GM21515 (cell line): ENCODE data around the gene AUH.
"Not testable (repeated sequence)": the region's sequence is repeated elsewhere in the genome, so short reads cannot be mapped to it uniquely, and the experiment has no call there.

Experiments
- ATAC-seq: cut with Tn5 transposase; IDR thresholded peaks from one replicate; pipeline ENCODE4 v1.9.1; 2021; ENCODE audit not compliant: unreplicated experiment

AUH gene, protein sequence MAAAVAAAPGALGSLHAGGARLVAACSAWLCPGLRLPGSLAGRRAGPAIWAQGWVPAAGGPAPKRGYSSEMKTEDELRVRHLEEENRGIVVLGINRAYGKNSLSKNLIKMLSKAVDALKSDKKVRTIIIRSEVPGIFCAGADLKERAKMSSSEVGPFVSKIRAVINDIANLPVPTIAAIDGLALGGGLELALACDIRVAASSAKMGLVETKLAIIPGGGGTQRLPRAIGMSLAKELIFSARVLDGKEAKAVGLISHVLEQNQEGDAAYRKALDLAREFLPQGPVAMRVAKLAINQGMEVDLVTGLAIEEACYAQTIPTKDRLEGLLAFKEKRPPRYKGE

DNA sequence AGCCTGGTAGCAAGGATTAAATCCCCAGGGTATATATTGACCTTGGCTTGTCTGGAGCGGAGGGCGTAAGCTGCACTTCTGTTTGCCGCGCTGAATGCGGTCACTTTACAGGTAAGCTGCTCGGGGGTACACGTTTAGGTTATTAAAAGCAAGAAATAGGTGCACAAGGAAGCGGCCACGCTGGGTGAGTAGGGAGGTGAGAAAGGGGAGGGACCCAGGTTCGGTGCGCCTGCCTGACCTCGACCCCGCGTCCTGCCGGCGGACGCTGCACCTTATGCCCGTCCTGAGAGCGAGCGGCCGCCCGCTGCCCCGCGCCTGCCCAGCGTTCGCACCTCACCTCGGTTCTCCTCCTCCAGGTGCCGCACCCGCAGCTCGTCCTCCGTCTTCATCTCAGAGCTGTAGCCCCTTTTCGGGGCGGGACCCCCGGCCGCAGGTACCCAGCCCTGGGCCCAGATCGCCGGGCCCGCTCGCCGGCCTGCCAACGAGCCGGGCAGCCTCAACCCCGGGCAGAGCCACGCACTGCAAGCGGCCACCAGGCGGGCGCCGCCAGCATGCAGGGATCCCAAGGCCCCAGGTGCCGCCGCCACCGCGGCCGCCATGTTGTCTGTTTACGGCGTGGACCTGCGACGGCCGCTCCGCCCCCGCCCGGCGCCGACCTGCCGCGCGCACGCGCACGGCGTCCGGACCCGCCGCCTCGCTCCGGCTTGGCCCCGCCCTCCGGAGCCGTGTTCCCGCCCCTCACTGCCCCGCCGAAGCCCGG, at the start of gene AUH:
Gene AUH (minus strand): TSS at position 628 of the 760 bp plus-strand sequence. CDS start 29 bp downstream, at position 599.
- ATAC-seq: peak; percentile 77

DNA sequence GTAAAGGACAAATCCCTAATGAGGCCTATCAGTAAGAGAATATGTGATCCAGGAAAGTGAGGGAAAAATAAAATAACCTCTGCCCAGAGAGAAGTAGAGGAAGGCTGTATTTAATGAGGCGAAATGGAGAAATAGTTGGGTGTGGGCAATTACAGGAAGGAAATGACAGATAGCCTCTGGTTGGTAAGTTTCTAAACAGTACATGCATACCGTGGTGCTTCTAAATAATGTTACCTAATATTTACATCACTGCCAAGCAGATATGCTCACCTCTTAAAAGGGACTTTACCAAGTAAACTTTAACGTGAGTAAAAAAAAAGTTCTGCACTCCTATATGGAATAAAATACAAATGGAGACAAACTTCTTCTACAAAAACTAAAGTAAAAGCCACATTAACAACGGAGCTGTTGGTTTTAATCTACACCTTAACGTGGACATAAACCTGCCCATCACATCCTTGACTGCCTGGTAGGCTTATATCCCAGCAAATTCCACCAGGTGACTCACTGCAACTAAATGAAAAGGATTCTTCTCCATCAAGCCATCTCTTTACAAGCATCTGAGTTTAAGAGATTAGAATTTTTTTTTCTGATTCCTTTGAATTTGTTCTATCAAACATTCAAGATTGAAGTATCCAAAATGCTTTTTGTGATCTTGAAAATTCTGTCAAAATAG, 49.5 kb upstream of the AUH start:
- ATAC-seq: no peak

DNA sequence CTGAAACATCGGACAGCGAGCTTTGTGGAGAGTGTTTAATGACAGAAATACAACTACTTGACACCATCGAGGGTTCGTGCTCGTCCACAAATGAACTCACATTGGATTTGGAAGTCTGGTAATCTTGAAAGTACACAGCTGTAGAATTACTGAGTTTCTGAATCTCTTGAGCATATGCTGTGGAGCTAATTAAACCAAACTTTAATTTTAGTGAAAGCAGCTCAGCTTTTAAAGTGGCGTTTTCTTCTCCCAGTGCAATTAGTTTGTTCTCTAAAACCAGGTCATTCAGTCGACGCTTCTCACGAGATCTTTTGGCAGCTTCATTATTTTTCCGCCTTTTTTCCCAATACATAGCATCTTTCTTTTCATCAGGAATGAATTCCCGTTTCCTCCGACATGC, 48.4 kb upstream of the AUH start:
- ATAC-seq: no peak

DNA sequence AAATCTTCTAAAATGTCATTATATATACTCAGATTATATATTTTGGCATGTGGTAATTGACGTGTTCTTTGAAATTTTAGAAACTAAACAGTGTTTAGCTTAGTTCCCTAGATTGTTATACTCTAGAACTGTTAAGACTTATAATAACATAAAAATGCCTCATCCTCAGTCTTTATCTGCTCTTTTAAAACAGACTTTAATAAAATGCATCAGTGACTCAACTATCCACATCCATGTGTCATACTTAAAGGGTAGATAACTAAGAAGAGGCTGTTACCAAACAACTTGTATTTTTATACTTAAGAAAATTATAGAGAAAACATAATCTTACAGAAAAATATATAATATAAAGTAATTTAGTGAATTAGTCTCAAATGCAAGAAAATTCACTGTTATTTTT, 46.8 kb upstream of the AUH start:
- no peak for ATAC-seq

DNA sequence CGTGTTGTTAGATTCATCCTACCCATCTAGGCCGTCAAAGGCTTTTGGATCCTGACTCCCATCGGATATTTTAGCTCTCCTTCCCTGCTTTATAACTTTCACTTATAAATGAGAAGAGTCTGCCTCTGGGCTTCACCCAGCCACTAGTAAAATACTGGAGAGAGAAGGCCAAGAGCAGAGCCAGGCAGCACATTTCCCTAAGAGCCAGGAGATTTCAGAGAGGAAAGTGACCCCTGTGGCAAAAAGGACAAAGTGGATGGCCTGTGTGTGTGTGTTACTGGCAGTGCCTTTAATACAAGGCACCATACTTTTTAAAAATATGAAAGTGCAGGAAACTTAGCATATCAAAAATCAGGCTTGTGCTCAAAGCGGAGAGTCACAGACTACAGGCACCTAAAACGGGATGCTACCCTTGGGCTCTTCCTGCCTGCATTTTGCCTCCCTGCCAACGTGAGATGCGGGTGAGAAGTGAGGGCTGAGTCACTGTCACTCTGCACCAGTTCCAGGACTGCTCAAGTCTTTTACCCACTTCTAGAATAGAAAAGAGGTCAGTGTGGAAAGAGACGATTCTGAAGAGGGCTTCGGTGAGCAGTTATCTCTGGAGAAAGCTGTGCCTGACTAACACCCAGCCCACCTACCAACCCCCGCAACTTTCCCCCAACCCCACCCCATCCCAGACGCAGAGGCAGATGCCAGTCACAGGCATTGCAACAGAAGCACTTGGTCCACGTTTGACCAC, 46.0 kb upstream of the AUH start:
- no peak for ATAC-seq

DNA sequence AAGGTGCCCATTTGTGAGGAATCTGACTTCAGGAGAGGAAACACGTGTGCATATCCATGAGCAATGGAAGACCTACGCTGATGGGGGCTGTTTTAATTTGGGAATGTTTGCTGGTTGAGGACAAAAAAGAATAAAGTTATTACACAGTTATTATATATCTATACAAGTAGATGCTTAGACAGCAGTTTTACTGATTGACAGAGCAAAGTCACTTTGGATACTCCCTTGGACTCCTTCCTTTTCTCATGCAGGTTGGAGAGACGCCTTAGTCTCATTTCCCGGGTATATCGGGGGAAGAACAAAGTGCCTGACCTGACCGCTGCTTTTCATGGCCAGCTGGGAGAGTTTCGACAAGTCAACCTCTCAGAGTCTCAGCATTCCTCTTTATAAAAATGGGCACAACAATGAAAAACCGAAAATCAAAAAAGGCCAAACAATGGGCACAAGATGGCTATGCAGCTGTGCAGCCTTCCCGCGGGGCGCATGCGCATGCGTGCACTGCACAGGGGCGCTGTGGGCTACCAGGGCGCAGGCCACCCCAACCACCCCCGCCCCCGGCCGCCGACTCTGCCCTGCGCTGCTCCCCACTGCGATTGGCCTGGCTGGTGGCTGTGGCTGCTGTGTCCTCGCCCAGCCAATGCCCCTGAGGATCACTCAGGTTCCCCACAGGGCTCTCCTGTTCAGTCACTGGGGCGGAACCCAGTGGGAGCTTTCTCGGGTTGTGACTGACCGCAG, 43.8 kb upstream of the AUH start:
- ATAC-seq: no peak

DNA sequence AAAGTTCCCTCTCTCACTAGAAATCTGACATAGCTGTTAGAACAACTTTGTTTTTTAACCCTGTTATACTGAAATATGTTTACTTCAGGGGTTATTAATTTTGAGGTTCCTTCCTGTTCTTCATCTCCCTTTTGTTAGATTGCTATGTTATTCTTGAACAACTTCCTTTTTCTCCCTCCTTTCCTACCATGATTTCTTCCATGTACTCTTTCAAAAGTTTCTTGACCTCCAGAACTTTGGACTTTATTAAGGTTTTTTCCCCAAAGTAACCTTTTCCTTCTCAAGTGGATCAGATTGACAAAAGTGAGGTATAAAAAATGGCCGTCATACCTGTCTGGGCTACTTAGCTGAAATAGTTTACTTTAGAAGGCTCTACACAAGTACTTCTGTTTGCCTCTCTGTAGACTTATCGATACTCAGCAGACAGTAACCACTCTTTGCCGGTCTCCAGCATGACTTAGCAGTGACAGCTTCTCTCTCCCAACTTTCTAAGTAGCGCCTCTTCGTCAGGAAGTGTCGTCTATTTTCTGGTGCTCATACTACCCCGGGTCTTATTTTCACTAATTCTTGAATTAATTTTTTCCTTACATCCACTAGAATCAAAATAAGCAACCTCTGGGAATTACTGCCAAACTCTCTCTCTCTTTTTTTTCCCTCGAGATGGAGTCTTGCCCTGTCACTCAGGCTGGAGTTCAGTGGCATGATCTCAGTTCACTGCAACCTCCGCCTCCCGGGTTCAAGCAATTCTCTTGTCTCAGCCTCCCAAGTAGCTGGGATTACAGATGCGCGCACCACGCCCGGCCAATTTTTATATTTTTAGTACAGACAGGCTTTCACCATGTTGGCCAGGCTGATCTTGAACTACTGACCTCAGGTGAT, 42.2 kb upstream of the AUH start:
- no peak for ATAC-seq

DNA sequence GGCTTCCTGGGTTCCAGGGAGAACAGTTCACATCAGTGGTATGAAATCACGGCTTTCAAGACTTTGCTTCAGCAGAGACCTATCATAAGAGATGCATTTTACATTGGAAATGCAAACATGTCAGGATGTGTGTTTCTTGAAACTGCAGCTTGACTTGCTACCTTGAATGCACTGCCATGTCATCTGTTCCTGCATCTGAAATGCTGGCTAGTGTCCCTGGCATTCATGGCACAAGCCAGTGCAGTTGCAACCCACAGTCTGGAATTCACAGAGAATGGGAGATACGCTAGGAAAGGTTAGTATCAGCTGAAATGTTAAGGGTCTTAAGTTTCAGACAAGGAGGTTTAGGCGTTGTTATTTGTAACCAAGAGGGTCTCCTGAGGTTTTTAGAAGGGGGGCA, 37.2 kb upstream of the AUH start:
- no peak for ATAC-seq

DNA sequence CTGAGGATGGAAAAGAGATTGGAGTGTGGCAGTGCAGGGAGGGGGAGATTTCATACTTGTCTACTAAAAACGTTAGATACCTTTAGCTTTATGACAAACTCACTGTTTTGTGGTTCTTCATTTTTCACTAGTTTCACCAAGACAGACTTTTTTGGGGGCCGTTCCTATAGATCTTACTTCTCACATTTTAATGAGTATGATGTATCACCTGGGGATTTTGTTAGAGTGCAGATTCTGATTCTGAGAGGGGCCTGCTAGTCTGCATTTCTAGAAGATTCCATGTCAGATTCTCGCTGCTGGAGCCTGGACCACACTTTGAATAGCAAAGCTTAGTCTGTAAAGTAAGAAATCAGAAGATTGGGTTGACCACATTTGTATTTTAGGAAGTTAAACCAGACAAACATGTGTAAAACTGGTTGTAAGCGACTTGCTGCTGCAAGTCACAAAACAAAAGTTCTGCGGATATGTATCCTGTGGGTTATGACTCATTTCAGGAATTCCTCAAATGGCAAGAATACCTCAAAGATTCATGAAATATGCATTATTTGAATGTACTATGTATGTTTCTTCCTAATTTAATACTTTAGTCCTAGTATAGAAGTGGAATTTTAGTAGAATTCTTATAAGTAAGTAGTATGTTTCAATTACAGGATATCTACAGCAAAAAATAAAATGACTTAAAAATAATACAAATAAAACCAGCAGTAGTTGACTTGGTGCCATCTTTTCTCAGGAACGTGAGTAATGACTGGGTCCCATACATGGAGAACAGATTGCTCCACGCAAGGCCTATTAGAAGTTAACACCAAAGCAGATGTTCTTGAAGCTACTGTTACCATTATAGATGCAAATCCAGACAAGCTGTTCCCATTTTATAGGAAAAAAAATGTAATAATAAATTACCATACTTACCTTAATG, 34.1 kb upstream of the AUH start:
- peak; percentile 59 for ATAC-seq

DNA sequence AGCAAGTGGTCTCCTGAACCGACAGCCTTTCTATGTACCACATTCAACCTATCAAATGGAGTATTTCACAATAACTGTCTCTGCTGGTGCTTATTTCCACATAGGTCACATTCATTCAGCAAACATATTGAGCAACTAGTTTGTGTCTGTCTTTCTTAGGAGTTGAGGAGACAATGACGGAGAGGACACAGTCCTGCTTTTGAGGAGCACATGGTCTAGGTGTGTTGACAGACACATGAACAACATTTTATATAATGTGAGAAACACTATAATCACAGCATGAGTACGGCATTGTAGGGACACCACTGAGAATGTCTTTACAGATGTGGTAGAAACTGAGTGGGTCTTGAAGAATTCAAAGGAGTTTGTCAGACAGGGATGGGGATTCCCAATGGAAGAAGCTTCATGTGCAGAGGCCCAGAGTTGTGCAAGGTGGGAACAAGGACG, 33.4 kb upstream of the AUH start:
- peak; percentile 18 for ATAC-seq

DNA sequence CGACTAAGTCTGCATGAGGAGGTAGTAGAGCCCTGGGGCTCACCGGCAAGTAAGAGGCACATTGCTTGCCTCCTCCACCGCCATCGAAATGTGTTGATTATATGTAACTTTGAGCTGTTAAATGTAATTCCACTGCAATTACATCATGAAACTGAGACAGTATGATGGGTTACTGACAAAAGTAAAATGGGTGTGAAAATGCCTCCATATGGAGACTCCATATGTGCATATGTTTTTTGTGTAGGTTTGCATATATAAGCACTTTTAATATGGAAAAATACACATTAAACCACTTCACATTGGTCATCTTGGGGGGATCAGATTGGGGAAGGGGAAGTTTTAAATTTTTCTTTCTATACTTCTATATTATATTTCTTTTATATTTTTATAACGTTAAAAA, 32.1 kb upstream of the AUH start:
- no peak for ATAC-seq

DNA sequence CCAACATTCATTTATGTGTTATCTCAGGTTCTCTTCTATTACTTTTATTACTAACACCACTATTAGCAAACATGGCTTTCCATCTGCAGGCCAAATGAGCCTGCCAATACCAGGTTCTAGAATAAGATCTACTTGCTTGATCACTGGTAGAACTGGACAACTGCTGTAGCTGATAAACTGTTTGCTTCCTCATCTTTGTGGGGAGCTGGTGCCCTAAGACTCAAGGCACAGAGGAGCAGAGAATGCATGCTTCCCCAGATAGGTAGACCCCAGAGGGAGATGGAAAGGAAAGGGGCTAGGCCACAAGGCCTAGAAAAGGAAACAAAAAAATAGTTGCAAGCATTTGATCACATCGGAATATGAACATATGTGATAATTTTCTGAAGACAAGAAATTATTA, 30.7 kb upstream of the AUH start:
- no peak for ATAC-seq

DNA sequence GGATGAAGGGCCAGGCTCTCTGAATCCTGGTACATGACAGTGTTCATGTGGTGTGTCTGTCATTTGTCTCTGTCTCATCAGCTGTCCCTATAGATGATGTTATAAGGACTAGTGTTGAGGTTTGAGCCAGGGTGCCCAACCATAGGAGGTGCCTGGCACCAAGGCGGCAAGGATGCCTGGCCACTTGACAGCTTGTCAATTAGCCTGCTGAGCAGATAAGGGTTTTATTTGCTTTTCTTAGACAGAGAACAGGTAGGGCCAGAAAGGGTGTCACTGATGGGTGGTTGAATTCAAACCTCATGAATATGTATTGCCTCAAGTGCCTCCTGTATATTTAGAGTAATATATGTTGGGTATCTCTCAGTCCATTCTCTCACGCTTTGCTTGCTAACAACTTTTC, 30.1 kb upstream of the AUH start:
- no peak for ATAC-seq

DNA sequence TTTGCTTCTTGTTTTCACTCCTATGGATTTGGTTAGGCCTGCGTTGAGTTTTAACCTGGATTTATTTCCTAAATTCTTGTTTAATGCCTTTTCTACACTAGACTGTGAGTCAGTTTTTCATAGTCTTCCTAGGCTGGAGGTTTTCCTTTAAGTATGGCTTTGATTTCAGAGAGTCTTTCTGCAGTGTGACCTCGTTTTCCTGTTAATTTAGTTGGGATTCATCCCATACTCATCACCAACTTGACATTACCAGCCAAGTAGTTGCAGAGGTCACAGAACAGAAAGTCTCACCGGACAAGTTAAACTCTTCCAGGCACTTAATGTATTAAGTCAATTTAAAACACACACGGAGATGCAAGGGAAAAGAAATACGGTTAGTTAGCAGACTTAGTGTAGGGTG, 29.7 kb upstream of the AUH start:
- no peak for ATAC-seq

DNA sequence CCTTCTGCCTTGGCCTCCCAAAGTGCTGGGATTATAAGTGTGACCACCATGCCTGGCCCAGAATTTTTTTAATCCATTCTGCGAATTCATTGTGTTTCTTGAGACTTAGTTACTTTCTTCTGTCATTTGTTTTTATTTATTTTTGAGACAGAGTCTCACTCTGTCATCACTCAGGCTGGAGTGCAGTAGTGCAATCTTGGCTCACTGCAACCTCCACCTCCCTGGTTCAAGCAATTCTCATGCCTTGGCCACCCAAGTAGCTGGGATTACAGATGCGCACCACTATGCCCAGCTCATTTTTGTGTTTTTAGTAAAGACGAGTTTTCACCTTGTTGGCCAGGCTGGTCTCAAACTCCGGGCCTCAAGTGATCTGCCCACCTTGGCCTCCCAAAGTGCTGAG, 28.0 kb upstream of the AUH start:
- ATAC-seq: not testable (repeated sequence)

DNA sequence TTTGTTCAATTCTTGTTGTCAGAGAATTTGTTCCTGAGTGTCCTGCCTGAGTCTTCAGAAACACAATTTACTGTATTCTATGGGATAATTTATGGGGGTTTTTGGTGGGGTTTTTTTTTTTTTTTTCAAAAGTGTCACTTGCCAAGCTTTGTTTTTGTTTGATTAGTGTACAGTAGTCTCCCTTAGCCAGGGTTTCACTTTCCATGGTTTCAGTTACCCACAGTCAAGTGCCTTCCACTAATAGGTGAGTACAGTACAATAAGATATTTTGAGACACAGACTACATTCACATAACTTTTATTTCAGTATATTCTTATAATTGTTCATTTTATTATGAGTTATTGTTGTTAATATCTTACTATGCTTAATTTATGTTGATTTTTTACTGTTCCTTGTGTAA, 25.0 kb upstream of the AUH start:
- no peak for ATAC-seq

DNA sequence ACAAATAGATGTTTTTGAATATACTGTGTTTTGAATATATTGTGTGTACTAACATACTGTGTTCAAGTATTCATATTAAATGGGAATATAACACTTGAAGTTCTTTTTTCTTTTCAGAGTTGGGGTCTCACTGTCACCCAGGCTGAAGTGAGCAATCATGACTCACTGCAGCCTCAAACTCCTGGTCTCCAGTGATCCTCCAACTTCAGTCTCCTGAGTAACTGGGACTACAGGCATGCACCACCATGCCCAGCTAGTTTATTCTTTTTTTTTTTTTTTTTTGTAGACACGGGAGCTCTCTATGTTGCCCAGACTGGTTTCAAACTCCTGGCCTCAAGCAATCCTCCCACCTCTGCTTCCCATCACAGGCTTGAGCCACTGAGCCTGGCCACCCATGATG, 23.2 kb upstream of the AUH start:
- no peak for ATAC-seq

DNA sequence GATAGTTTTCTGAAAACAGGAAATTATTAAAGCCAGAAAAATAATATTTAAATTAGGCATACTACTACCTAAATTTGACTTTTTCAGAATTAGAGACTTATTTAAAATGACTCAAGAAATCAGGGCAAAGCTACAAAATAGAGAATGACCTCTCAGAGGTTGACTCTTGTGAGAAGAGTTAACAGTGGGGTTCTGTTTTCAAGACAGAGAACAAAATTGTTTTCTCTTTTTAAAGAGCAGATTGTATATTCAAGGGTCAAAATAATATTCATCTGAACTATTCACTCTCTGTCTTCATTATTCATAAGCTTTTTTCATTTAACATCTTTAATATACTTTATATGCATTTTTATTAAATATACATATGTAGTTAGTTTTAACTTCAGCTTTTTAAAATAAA, 21.9 kb upstream of the AUH start:
- ATAC-seq: no peak

DNA sequence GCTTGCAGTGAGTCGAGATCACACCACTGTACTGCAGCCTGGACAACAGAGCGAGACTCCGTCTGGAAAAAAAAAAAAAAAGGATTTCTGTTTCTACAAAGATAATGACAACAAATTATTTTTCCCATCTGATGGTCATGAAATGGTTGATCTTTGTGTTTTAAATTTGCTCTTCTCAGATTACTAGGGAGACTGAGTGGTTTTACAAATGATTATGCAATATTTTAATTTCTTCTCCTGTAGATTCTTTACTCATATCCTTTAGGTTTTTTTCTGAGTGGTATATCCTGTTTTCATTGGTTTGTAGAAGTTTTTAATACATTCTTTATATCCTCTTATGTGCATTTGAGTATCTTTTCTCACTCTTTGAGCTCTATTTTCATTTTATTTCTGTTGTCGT, 20.6 kb upstream of the AUH start:
- ATAC-seq: no peak
